HG02571 (cell line): ENCODE results near the gene PRKCH.

ENCODE experiments used
- ATAC-seq: cut with Tn5 transposase; IDR thresholded peaks from one replicate; pipeline ENCODE4 v1.9.1; 2021; ENCODE audit warnings: mild to moderate bottlenecking, moderate library complexity; ENCODE audit not compliant: unreplicated experiment

The PRKCH gene

DNA sequence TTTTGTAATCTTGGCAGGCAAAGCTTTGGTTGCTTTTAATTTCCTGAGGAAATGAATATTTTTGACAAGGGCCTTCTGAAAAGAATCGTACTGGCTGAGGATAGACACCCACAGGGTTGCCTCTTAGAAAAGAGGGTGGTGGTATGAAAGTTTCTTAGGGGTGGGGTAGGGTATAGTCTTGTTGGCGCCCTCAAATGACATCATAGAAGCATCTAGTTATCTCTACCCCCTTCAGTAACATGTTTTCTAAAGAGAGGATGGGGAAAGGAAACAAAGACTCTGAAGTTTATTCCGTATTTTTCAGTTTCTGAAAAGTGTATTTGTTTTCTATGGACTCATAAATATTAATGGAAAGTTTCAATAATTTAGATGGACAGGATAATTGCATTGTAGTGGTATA lies 13.7 kb downstream of the PRKCH start:
- ATAC-seq = no peak

DNA sequence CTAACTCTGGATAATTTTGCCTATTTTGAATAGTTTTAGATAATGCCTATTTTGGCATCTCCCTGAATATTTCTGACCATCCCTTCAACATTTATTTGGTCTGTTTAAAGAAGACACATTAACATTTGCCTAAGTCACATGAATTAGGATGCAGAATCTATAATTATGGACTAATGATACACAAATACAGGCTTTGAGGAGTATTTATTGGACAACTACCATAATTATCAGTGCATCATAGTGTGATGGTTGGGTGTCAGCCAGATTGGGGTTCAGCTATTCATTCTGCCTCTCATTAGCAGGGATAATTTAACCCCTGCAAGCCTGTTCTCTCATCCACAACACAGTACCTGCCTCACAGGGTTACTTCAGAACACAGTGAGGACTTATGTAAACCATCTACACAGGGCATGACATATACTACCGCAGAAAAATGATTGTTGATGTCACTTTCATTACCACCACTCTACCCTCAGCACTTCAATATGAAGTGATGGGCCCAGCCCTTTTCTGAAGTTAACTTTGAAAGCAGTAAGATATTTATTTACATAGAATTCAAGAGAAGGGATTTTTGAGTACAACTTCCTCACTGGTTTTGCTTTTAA lies 14.4 kb downstream of the PRKCH start:
- no peak for ATAC-seq

DNA sequence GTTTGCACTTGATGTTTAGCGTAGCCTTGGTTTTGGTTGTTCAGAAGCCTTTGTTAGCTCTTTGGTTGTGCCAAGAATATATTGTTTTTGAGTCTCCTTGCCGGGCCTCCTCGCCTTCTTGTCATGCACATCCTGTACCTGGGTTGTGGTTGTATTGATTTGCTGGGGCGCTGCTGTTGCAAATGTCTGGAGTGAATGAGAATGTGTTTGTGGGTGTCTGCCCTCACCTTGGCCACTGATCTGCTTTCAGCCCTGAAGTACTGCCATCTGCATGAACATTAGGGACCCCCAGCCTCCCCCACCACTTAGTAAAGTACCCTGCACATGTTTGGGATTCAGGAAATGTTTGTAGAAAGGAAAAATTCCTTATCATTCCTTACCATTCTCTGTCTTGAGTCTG lies 16.5 kb downstream of the PRKCH start:
- no peak for ATAC-seq

GRCh38 chr14:61338457-61338856 lies 17.1 kb downstream of the PRKCH start:
- no peak for ATAC-seq

DNA sequence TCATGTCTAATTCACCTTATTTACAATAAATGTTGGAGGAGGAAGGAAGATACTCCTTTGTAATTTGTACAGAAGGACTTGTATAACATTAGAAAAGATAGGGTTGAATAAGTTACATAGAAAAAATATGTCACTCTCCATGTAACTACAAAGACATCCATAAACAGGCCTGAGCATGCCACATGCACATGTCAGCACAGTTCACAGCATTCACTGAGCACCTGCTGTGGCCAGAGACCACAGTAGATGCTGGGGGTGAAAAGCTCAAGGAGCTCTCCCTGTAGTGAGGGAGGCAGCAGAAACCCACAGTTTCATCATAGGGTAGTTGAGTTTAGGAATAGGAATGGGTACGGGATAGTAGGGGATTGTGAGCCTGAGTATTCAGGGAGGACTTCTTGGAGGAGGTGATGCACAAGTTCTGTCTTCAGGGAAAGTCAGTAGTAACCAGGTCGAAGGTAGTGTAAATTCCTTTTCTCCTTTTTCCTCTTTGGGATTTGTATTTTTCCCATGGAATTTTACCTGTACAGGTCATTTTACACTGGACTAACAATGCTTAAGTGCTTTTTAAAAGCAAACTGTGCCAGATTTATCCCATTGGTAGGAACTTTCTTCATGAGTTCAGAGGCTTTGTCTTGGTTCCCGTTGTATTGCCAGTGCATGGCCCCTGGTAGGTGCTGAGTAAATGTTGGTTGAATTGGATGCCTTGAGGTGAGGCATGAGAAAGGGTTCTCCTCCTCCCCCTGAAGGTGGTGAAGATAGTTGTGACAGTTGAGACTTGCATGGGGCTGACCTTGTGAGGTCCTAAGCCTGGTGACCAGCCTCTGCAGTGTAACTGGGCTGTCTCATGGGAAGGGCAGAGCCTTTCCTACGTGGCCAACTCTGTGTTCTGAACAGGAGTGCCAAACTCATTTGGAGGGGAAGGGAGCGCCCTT lies 20.2 kb downstream of the PRKCH start:
- no peak for ATAC-seq

DNA sequence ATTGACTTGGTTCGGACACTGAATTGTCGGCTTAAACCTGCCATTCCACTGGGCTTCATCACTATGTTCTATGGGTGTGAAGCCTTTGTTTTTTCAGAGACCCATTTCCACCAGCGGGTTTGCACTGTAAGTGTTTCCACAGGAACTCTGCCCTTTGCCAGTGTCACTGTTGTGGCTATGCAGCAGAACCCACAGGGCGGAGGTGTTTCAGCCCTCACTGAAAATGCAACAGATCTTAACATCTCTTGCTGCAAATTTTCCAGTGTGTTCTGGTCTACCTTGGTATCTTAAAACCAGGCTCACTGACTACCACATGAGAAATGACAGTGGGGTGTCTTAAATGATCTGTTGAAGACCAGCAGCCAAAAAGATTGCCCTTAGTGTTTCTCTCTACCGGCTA lies 21.1 kb downstream of the PRKCH start:
- ATAC-seq = no peak

- no peak for ATAC-seq
Observed at GRCh38 chr14:61342932-61343331, 21.6 kb downstream of the PRKCH start.

GRCh38 chr14:61343471-61343870 lies 22.1 kb downstream of the PRKCH start:
- no peak for ATAC-seq

- no peak for ATAC-seq
Observed at GRCh38 chr14:61343991-61344405, 22.6 kb downstream of the PRKCH start.

- no peak for ATAC-seq
Observed at GRCh38 chr14:61344437-61345150, 23.2 kb downstream of the PRKCH start.

DNA sequence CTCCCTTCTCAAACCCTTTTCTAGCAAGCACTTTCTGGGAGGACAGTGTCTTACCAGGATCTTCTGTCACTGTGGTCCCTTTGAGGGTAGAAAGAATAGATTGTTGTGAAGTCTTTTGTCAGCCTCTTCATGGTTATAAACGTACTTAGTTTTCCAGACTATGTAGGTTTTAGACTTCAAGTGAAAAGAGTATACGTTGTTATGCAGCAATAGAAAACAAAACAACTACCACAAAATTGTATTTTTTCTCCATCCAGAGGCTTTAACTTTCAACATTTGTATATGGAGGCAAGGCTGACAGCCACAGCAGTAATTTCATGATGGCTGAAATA lies 23.7 kb downstream of the PRKCH start:
- ATAC-seq = no peak

DNA sequence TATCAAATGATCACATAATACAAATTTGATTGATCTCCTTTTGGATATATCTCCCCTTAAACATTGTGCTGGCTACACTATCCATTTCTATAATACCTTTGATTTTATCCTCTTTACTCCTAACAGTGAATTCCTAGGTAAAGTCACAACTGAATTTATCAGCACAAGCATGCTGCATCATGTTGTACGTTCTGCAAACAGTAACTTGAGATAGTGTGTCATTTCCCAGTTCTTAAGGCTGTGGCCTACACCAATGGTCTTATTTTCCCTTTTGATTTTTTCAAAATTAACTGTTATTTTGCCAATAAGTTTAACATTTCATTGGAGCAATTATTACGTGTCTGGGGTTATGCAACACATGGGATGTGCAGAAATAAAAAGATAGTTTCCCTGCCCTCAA lies 24.8 kb downstream of the PRKCH start:
- no peak for ATAC-seq

GRCh38 chr14:61346793-61347192 lies 25.4 kb downstream of the PRKCH start:
- no peak for ATAC-seq

- ATAC-seq = no peak
Observed at GRCh38 chr14:61347826-61348443, 26.6 kb downstream of the PRKCH start.

DNA sequence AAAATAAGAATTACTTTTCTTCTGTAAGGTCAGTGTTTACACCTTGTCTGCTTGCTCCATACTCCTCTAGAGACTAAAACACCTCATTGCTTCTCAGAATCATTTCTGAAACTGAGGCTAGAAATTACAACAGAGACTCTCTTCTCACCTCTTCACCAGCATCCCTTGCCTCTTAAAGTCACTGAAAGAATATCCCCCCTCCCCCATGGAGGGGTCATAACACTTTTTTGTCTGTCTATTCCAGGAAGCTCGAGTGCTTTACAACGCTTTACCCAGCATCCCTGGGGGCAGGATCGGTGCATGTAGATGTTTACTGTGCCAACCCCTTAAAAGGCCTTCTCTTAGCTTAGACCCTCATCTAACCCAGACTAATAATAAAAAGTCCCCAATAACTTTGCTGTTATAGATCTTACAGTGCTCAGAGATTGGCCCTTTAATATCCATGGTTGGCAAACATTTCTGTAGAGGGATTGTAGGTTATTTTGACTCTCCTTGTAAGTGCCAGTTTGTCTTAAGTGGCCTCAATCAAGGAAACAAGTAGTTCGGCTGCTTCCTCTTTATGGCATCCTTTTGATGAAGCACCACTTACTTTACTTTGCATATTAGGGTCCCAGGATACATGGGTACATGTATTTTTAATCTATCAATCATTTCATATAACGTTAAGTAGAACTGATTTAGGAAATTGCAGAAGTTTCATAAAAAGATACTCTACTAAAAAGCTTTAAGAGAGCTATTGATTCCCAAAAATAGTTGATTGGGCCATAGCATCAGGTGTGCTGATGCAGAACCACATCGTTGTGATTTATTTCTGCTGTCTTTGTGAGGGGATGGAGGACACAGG lies 29.3 kb downstream of the PRKCH start:
- no peak for ATAC-seq

DNA sequence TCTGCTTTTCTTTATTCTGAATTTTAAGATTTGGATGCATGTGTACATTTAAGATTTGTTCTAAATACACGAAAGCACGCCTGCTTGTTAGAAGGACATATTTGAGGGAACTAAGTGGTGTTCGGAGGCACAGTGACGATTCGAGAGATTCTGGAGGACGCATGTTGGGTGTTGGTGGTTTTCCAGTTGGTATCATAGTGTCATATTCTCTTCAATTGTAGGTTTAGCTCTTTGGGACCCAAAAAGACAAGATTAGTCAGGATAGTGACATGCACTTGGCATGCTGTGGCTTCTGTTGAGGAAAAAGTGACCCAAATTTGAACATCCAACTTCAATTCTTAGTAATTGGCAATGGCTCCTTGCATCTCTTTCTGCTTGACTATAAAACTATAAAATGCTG lies 30.1 kb downstream of the PRKCH start:
- ATAC-seq = no peak

DNA sequence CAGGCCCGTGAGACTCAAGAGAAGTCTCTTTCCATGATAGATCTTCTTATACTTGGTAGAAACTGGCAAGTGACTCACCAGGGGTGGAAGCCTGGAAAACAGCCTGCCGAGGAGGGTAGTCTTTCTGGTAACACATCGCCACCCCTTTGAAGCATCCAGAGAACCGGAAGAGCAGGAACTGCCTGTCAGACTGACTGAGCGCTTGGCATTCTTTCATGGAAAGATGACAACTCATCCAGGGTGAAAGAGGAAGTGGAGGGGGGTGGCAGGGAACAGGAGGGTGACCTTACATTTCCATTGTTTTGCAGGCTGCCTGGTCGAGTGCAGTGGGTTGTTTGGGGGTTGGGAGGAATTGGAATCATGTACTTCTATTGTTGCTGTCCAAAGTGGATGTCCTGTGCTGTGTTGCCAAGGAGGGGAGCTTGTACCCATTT lies 34.5 kb downstream of the PRKCH start:
- no peak for ATAC-seq

- no peak for ATAC-seq
Observed at GRCh38 chr14:61357123-61357522, 35.7 kb downstream of the PRKCH start.

- ATAC-seq = no peak
Observed at GRCh38 chr14:61358554-61359226, 37.3 kb downstream of the PRKCH start.
